Measurements from ENCODE around the gene NFYC.

NFYC gene

GRCh38 chr1:40740039-40740996 lies 48.8 kb downstream of the NFYC start:
- no peak for DNase-seq

- no peak for DNase-seq
Observed at GRCh38 chr1:40740997-40741736, 49.7 kb downstream of the NFYC start.

- no peak for DNase-seq
Observed at GRCh38 chr1:40742363-40743061, 51.0 kb downstream of the NFYC start.

- DNase-seq: no peak
Observed at GRCh38 chr1:40743452-40743851, 51.9 kb downstream of the NFYC start.

- DNase-seq: no peak
Observed at GRCh38 chr1:40743860-40744259, 52.4 kb downstream of the NFYC start.

- DNase-seq: no peak
Observed at GRCh38 chr1:40745176-40745575, 53.7 kb downstream of the NFYC start.

GRCh38 chr1:40746344-40747090 lies 55.0 kb downstream of the NFYC start:
- no peak for DNase-seq

- DNase-seq: no peak
Observed at GRCh38 chr1:40748841-40749718, 57.6 kb downstream of the NFYC start.

GRCh38 chr1:40749817-40750216 lies 58.3 kb downstream of the NFYC start:
- DNase-seq: no peak

GRCh38 chr1:40750451-40750908 lies 59.0 kb downstream of the NFYC start:
- no peak for DNase-seq

GRCh38 chr1:40751802-40752201 lies 60.3 kb downstream of the NFYC start:
- no peak for DNase-seq

GRCh38 chr1:40753142-40753882 lies 61.8 kb downstream of the NFYC start:
- DNase-seq: no peak

GRCh38 chr1:40754201-40754600 lies 62.7 kb downstream of the NFYC start:
- DNase-seq: no peak

- DNase-seq: no peak
Observed at GRCh38 chr1:40755067-40755466, 63.6 kb downstream of the NFYC start.

- DNase-seq: no peak
Observed at GRCh38 chr1:40756523-40756922, 65.0 kb downstream of the NFYC start.

- DNase-seq: no peak
Observed at GRCh38 chr1:40757084-40757483, 65.6 kb downstream of the NFYC start.

- no peak for DNase-seq
Observed at GRCh38 chr1:40758004-40758403, 66.5 kb downstream of the NFYC start.

GRCh38 chr1:40758578-40759343 lies 67.3 kb downstream of the NFYC start:
- no peak for DNase-seq

- no peak for DNase-seq
Observed at GRCh38 chr1:40760984-40761383, 69.5 kb downstream of the NFYC start.
